ENCODE results near the gene SCYGR1. TPM values are rescaled to one million over a fixed set of nuclear protein-coding genes. Genes with fewer than 3 reads are reported as not detected.

SCYGR1 gene
- total RNA-seq, 1 experiment from 2014 or later: not detected

- ChIA-PET POLR2A (interaction anchor here (0.6 kb wide), 1 partner anchor 70 kb away, joined by 3 read pairs; no protein-coding TSS in a partner anchor), CTCF (no interaction called here)
- TF ChIP-seq TCF7L2 (IDR thresholded peaks at IDR 0.05; ENCODE audit: low read depth, low read length): no peak
- TF ChIP-seq SIN3A (IDR thresholded peaks at IDR 0.05; ENCODE audit: borderline replicate concordance, insufficient read depth, low read depth, low read length): no peak
- TF ChIP-seq, protein P1, sequence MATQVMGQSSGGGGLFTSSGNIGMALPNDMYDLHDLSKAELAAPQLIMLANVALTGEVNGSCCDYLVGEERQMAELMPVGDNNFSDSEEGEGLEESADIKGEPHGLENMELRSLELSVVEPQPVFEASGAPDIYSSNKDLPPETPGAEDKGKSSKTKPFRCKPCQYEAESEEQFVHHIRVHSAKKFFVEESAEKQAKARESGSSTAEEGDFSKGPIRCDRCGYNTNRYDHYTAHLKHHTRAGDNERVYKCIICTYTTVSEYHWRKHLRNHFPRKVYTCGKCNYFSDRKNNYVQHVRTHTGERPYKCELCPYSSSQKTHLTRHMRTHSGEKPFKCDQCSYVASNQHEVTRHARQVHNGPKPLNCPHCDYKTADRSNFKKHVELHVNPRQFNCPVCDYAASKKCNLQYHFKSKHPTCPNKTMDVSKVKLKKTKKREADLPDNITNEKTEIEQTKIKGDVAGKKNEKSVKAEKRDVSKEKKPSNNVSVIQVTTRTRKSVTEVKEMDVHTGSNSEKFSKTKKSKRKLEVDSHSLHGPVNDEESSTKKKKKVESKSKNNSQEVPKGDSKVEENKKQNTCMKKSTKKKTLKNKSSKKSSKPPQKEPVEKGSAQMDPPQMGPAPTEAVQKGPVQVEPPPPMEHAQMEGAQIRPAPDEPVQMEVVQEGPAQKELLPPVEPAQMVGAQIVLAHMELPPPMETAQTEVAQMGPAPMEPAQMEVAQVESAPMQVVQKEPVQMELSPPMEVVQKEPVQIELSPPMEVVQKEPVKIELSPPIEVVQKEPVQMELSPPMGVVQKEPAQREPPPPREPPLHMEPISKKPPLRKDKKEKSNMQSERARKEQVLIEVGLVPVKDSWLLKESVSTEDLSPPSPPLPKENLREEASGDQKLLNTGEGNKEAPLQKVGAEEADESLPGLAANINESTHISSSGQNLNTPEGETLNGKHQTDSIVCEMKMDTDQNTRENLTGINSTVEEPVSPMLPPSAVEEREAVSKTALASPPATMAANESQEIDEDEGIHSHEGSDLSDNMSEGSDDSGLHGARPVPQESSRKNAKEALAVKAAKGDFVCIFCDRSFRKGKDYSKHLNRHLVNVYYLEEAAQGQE (IDR thresholded peaks at IDR 0.05; ENCODE audit: insufficient read depth in 1 of 2, low read depth in 2 of 2, low read length in 1 of 2): no peak
- no peak for TF ChIP-seq POLR2AphosphoS5 (IDR thresholded peaks at IDR 0.05; ENCODE audit: low read depth, low read length)
- TF ChIP-seq, protein P2, sequence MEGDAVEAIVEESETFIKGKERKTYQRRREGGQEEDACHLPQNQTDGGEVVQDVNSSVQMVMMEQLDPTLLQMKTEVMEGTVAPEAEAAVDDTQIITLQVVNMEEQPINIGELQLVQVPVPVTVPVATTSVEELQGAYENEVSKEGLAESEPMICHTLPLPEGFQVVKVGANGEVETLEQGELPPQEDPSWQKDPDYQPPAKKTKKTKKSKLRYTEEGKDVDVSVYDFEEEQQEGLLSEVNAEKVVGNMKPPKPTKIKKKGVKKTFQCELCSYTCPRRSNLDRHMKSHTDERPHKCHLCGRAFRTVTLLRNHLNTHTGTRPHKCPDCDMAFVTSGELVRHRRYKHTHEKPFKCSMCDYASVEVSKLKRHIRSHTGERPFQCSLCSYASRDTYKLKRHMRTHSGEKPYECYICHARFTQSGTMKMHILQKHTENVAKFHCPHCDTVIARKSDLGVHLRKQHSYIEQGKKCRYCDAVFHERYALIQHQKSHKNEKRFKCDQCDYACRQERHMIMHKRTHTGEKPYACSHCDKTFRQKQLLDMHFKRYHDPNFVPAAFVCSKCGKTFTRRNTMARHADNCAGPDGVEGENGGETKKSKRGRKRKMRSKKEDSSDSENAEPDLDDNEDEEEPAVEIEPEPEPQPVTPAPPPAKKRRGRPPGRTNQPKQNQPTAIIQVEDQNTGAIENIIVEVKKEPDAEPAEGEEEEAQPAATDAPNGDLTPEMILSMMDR (IDR thresholded peaks at IDR 0.05): no peak
- ATAC-seq: no peak
- no TSS peak for BruUV-seq (replicated peaks)
- H3K4me3 ChIP-seq (ENCODE audit: low read depth in 2 of 2, low read length in 2 of 2): no peak overlapping the region
- no peaks in the 10 kb centered on the region for H3K36me3 ChIP-seq (ENCODE audit: control insufficient read depth, insufficient read depth, low read length)
- H3K9me3 ChIP-seq (ENCODE audit: control insufficient read depth, insufficient read depth, low read depth, low read length): no peaks in the 10 kb centered on the region
- in situ Hi-C loops (cut with HindIII; ENCODE audit: low pct_unique_long_range_greater_than_20kb, low sequenced_read_pairs) (no loop called here), intact Hi-C loops (cut with micrococcal nuclease; ENCODE audit: unreplicated experiment) (no loop called here)
- H3K4me1 ChIP-seq (ENCODE audit: control insufficient read depth, insufficient read depth, low read length): no peaks in the 10 kb centered on the region
- DNase-seq (ENCODE audit: low read depth, low spot score): peak; percentile 61
- H3K27me3 ChIP-seq (ENCODE audit: control insufficient read depth, insufficient read depth, low read length): peaks cover 6% of the 10 kb centered on the region; the same call in 1 of the 2 replicates
- H3K27ac ChIP-seq (ENCODE audit: low read length): no peak overlapping the region
Observed at GRCh38 chr2:227378371-227378782, 9.4 kb downstream of the SCYGR1 start.

GRCh38 chr2:227377467-227378351 lies 10.0 kb downstream of the SCYGR1 start:
- no TSS peak for BruUV-seq (replicated peaks)
- intact Hi-C loops (cut with micrococcal nuclease; ENCODE audit: unreplicated experiment): loop anchor here (1.0 kb wide), 1 partner anchor 16 kb away; no protein-coding TSS in a partner anchor
- 0 out of 2 replicates have a peak, but pooled peaks have one; percentile 45 for ATAC-seq
- H3K9me3 ChIP-seq (ENCODE audit: control insufficient read depth, insufficient read depth, low read depth, low read length): no peaks in the 10 kb centered on the region
- H3K27ac ChIP-seq (ENCODE audit: low read length): no peak overlapping the region
- no peaks in the 10 kb centered on the region for H3K4me1 ChIP-seq (ENCODE audit: control insufficient read depth, insufficient read depth, low read length)
- H3K27me3 ChIP-seq (ENCODE audit: control insufficient read depth, insufficient read depth, low read length): peaks cover 6% of the 10 kb centered on the region; the same call in 1 of the 2 replicates
- ChIA-PET POLR2A (no interaction called here), CTCF (no interaction called here)
- in situ Hi-C loops (cut with HindIII; ENCODE audit: low pct_unique_long_range_greater_than_20kb, low sequenced_read_pairs): no loop called here
- no peak overlapping the region for H3K4me3 ChIP-seq (ENCODE audit: low read depth in 2 of 2, low read length in 2 of 2)
- DNase-seq (ENCODE audit: low read depth, low spot score): no peak
- TF ChIP-seq SIN3A (IDR thresholded peaks at IDR 0.05; ENCODE audit: borderline replicate concordance, insufficient read depth, low read depth, low read length): no peak
- TF ChIP-seq, protein P2 (IDR thresholded peaks at IDR 0.05): peak; percentile 45; the same call in 1 of the 2 replicates
- no peak for TF ChIP-seq TCF7L2 (IDR thresholded peaks at IDR 0.05; ENCODE audit: low read depth, low read length)
- TF ChIP-seq, protein P1 (IDR thresholded peaks at IDR 0.05; ENCODE audit: insufficient read depth in 1 of 2, low read depth in 2 of 2, low read length in 1 of 2): no peak
- TF ChIP-seq POLR2AphosphoS5 (IDR thresholded peaks at IDR 0.05; ENCODE audit: low read depth, low read length): no peak
- H3K36me3 ChIP-seq (ENCODE audit: control insufficient read depth, insufficient read depth, low read length): no peaks in the 10 kb centered on the region
